Psoas muscle (tissue), 8 donors: ENCODE data around the gene LINC01488. TPM values are rescaled to one million over a fixed set of nuclear protein-coding genes. Genes with fewer than 3 reads are reported as not detected.

Source experiments
- ATAC-seq, 4 donors: fragments of 200-7000 bp; cut with Tn5 transposase; one replicate each; pipeline ENCODE4 v1.9.1; 2020; ENCODE audit warnings: moderate library complexity in 3 of 4, mild to moderate bottlenecking in 2 of 4
- DNase-seq, 2 donors: peaks; one replicate each; pipeline ENCODE4 v3.0.0-alpha.2; 2020
- H3K27ac ChIP-seq: fragments of 200-600 bp; one replicate; pipeline ENCODE4 v1.8.0; 2022
- H3K27me3 ChIP-seq, 3 donors: fragments of 200-600 bp in 1 of 3; one replicate each; pipeline versions ENCODE4 v1.6.1 to v1.8.0; 2013 to 2022; ENCODE audit warnings: low read length in 2 of 3, mild to moderate bottlenecking in 2 of 3, moderate library complexity in 1 of 3; ENCODE audit not compliant: insufficient read depth in 3 of 3
- H3K36me3 ChIP-seq, 2 donors: fragments of 200-600 bp in 1 of 2; one replicate each; pipeline versions ENCODE4 v1.6.1 to v1.8.0; 2013 to 2022; ENCODE audit warnings: low read depth in 1 of 2, mild to moderate bottlenecking in 1 of 2, moderate library complexity in 1 of 2; ENCODE audit not compliant: insufficient read depth in 1 of 2
- H3K4me1 ChIP-seq: fragments of 200-600 bp; one replicate; pipeline ENCODE4 v1.8.0; 2022
- H3K4me3 ChIP-seq: fragments of 200-600 bp; one replicate; pipeline ENCODE4 v1.8.0; 2022; ENCODE audit warnings: mild to moderate bottlenecking
- H3K9me3 ChIP-seq: fragments of 200-600 bp; one replicate; pipeline ENCODE4 v1.8.0; 2022
- CTCF ChIP-seq: fragments of 200-600 bp; IDR thresholded peaks from one replicate; pipeline ENCODE4 v1.8.0; 2022; ENCODE audit warnings: antibody characterized with exemption
- WGBS, 3 donors: extraction: QIAGEN DNeasy Blood & Tissue Kit; methylation state at CpG; one replicate each; pipeline versions ENCODE4 v1.1.6 to v1.1.7; 2013; 5-methylcytosine and 5-hydroxymethylcytosine counted together
- intact Hi-C, 2 donors: fragments of 100-400 bp; cut with DNase I; formaldehyde crosslinking; loops; one replicate each; pipeline versions ENCODE4 v1.11.0 to v1.14.2; 2022
- polyA plus RNA-seq, 3 donors: library from polyadenylated mRNA; stranded (reverse); fragments of 200-250 nt; gene quantifications; one replicate each; pipeline ENCODE4 v1.2.3, GENCODE V29; 2013
- total RNA-seq, 4 donors: library from RNA; stranded (reverse); fragmentation: NEBNext Ultra II Directional in 2 of 4; extraction: Animal tissue kit (Norgen Biotek cat#: 25700) in 2 of 4; gene quantifications; one replicate each; pipeline versions ENCODE4 v1.2.1 to v1.2.4, GENCODE V29; 2021 to 2023
- donor health status: healthy with polysubstance abuse.
- donor health status: DM: no; HTN: no; CAD: no; lungs with moderate emphysema.
- donor health status: Bipolar disorder and iron deficiency.
- donor health status: healthy.
- donor health status: DM: yes; HTN: yes; CAD: no.
- donor health status: DM: no; HTN: no; CAD: no.
- donor health status: DM: no; HTN: no; CAD: no.
- donor health status: DM: yes; HTN: yes; CAD: no.

Gene LINC01488
- total and polyA plus RNA-seq, 7 donors = 0.03 TPM; not detected in 6

- Histone ChIP-seq H3K9me3 (peaks cover 12% of the 10 kb centered on the region), H3K36me3 (no peaks in the 10 kb centered on the region), H3K27me3 (no peaks in the 10 kb centered on the region), H3K4me3 (no peak overlapping the region), H3K27ac (no peak overlapping the region), H3K4me1 (no peaks in the 10 kb centered on the region)
- WGBS, 3 donors = 81 to 93% (median 88%) methylated on average over 4 of the region's 4 CpGs
- intact Hi-C loops = no loop called here
- peak in 1 of 2 donors; percentile 26 for DNase-seq
- no peak for ATAC-seq
- TF ChIP-seq CTCF = no peak
These were observed 25.5 kb upstream of the LINC01488 start for GRCh38 chr11:69455969-69456368.

GRCh38 chr11:69456712-69457111, 24.8 kb upstream of the LINC01488 start:
- 79 to 83% (median 79%) methylated on average over 4 of the region's 4 CpGs for WGBS, 3 donors
- Histone ChIP-seq H3K36me3 (no peaks in the 10 kb centered on the region), H3K4me1 (no peaks in the 10 kb centered on the region), H3K27me3 (peaks cover 0 to 5% (median 2%) of the 10 kb centered on the region in 3 donors), H3K9me3 (peaks cover 12% of the 10 kb centered on the region), H3K27ac (no peak overlapping the region), H3K4me3 (no peak overlapping the region)
- intact Hi-C loops = no loop called here
- ATAC-seq (no peak), DNase-seq (no peak)
- TF ChIP-seq CTCF = no peak

- WGBS, 3 donors = 70 to 75% (median 71%) methylated on average over 1 of the region's 1 CpG
- Histone ChIP-seq H3K9me3 (peaks cover 12% of the 10 kb centered on the region), H3K4me3 (no peak overlapping the region), H3K27me3 (peaks cover 0 to 31% (median 6%) of the 10 kb centered on the region in 3 donors), H3K4me1 (no peaks in the 10 kb centered on the region), H3K36me3 (no peaks in the 10 kb centered on the region), H3K27ac (no peak overlapping the region)
- intact Hi-C loops = no loop called here
- no peak for TF ChIP-seq CTCF
- DNase-seq (no peak), ATAC-seq (no peak)
These were observed 21.5 kb upstream of the LINC01488 start for GRCh38 chr11:69459848-69460539.

GRCh38 chr11:69460540-69461257, 20.8 kb upstream of the LINC01488 start:
- intact Hi-C loops = no loop called here
- WGBS, 3 donors = 74 to 86% (median 83%) methylated on average over 1 of the region's 1 CpG
- ATAC-seq (no peak), DNase-seq (no peak)
- H3K4me3 ChIP-seq = no peak overlapping the region
- peaks cover 0 to 31% (median 6%) of the 10 kb centered on the region in 3 donors for H3K27me3 ChIP-seq
- H3K4me1 ChIP-seq = no peaks in the 10 kb centered on the region
- H3K36me3 ChIP-seq = no peaks in the 10 kb centered on the region
- peaks cover 12% of the 10 kb centered on the region for H3K9me3 ChIP-seq
- no peak overlapping the region for H3K27ac ChIP-seq
- TF ChIP-seq CTCF = no peak
